Measurements from ENCODE around the gene CCDC187.

CCDC187 gene

GRCh38 chr9:136346157-136346481 lies 42.2 kb upstream of the CCDC187 start:
- Histone ChIP-seq H3K27ac (no peak overlapping the region), H2AFZ (ENCODE audit: low read depth) (no peak overlapping the region), H4K20me1 (ENCODE audit: insufficient read depth) (no peaks in the 10 kb centered on the region), H3K4me3 (IDR thresholded peaks at IDR 0.05; ENCODE audit: insufficient read depth, low read depth, low read length) (no peak overlapping the region), H3K79me2 (ENCODE audit: insufficient read depth, low read depth) (no peaks in the 10 kb centered on the region), H3K9ac (no peak overlapping the region), H3K4me1 (ENCODE audit: low read depth, poor library complexity, severe bottlenecking) (peaks cover 5% of the 10 kb centered on the region), H3K4me2 (no peak overlapping the region), H3K27me3 (ENCODE audit: insufficient read depth, low read depth) (peaks cover 82% of the 10 kb centered on the region), H3K36me3 (ENCODE audit: insufficient read depth) (no peaks in the 10 kb centered on the region)
- TF ChIP-seq, protein P1, sequence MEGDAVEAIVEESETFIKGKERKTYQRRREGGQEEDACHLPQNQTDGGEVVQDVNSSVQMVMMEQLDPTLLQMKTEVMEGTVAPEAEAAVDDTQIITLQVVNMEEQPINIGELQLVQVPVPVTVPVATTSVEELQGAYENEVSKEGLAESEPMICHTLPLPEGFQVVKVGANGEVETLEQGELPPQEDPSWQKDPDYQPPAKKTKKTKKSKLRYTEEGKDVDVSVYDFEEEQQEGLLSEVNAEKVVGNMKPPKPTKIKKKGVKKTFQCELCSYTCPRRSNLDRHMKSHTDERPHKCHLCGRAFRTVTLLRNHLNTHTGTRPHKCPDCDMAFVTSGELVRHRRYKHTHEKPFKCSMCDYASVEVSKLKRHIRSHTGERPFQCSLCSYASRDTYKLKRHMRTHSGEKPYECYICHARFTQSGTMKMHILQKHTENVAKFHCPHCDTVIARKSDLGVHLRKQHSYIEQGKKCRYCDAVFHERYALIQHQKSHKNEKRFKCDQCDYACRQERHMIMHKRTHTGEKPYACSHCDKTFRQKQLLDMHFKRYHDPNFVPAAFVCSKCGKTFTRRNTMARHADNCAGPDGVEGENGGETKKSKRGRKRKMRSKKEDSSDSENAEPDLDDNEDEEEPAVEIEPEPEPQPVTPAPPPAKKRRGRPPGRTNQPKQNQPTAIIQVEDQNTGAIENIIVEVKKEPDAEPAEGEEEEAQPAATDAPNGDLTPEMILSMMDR (conservative IDR thresholded peaks at IDR 0.05; ENCODE audit: low read depth, low read length): no peak

GRCh38 chr9:136345281-136346156 lies 41.6 kb upstream of the CCDC187 start:
- Histone ChIP-seq H3K4me3 (IDR thresholded peaks at IDR 0.05; ENCODE audit: insufficient read depth, low read depth, low read length) (no peak overlapping the region), H3K36me3 (ENCODE audit: insufficient read depth) (no peaks in the 10 kb centered on the region), H2AFZ (ENCODE audit: low read depth) (no peak overlapping the region), H4K20me1 (ENCODE audit: insufficient read depth) (no peaks in the 10 kb centered on the region), H3K9ac (no peak overlapping the region), H3K79me2 (ENCODE audit: insufficient read depth, low read depth) (no peaks in the 10 kb centered on the region), H3K27me3 (ENCODE audit: insufficient read depth, low read depth) (peaks cover 76% of the 10 kb centered on the region), H3K4me1 (ENCODE audit: low read depth, poor library complexity, severe bottlenecking) (peaks cover 5% of the 10 kb centered on the region), H3K4me2 (no peak overlapping the region), H3K27ac (no peak overlapping the region)
- TF ChIP-seq, protein P1 (conservative IDR thresholded peaks at IDR 0.05; ENCODE audit: low read depth, low read length): no peak

GRCh38 chr9:136344544-136345280 lies 40.8 kb upstream of the CCDC187 start:
- Histone ChIP-seq H3K4me2 (no peak overlapping the region), H3K27ac (no peak overlapping the region), H3K9ac (no peak overlapping the region), H3K27me3 (ENCODE audit: insufficient read depth, low read depth) (peaks cover 68% of the 10 kb centered on the region), H2AFZ (ENCODE audit: low read depth) (no peak overlapping the region), H3K4me1 (ENCODE audit: low read depth, poor library complexity, severe bottlenecking) (peaks cover 5% of the 10 kb centered on the region), H4K20me1 (ENCODE audit: insufficient read depth) (no peaks in the 10 kb centered on the region), H3K36me3 (ENCODE audit: insufficient read depth) (no peaks in the 10 kb centered on the region), H3K4me3 (IDR thresholded peaks at IDR 0.05; ENCODE audit: insufficient read depth, low read depth, low read length) (no peak overlapping the region), H3K79me2 (ENCODE audit: insufficient read depth, low read depth) (no peaks in the 10 kb centered on the region)
- TF ChIP-seq, protein P1 (conservative IDR thresholded peaks at IDR 0.05; ENCODE audit: low read depth, low read length): no peak

DNA sequence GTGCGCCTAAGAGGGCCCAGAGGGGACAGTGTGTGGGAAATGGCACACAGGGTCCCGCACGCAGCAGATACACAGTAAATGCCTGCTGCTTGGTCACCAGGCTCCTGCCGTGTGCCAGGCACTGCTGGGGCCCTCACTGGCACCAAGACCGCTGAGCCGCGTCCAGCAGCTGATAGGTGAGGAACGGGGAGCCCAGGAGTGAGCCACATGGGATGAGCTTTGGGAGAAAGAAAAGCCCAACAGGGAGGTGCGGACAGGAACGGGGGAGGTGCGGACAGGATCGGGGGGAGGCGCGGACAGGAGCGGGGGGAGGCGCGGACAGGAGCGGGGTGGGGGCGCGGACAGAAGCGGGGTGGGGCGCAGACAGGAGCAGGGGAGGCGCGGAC lies 40.0 kb upstream of the CCDC187 start:
- Histone ChIP-seq H3K79me2 (ENCODE audit: insufficient read depth, low read depth) (no peaks in the 10 kb centered on the region), H3K4me2 (no peak overlapping the region), H3K27ac (no peak overlapping the region), H4K20me1 (ENCODE audit: insufficient read depth) (no peaks in the 10 kb centered on the region), H3K27me3 (ENCODE audit: insufficient read depth, low read depth) (peaks cover 65% of the 10 kb centered on the region), H2AFZ (ENCODE audit: low read depth) (no peak overlapping the region), H3K36me3 (ENCODE audit: insufficient read depth) (no peaks in the 10 kb centered on the region), H3K4me3 (IDR thresholded peaks at IDR 0.05; ENCODE audit: insufficient read depth, low read depth, low read length) (no peak overlapping the region), H3K9ac (no peak overlapping the region), H3K4me1 (ENCODE audit: low read depth, poor library complexity, severe bottlenecking) (peaks cover 5% of the 10 kb centered on the region)
- TF ChIP-seq, protein P1 (conservative IDR thresholded peaks at IDR 0.05; ENCODE audit: low read depth, low read length): no peak
